Activated T-cell treated with anti-CD3 and anti-CD28 coated beads, Interleukin-2, amount 50 U/mL, for 24 hours (primary cell): ENCODE data around the gene PTPRH.
"Not testable (repeated sequence)": the region's sequence is repeated elsewhere in the genome, so short reads cannot be mapped to it uniquely, and the experiment has no call there.

ENCODE experiments used
- DNase-seq: peaks from one replicate; pipeline ENCODE4 v3.0.0-alpha.2; 2020
- H3K27ac Mint-ChIP-seq: 2 replicates; pipeline ENCODE4 v1.8.0; 2020; ENCODE audit warnings: mild to moderate bottlenecking, mixed read lengths
- H3K27me3 Mint-ChIP-seq: 2 replicates; pipeline ENCODE4 v1.8.0; 2020; ENCODE audit warnings: mixed read lengths
- H3K36me3 Mint-ChIP-seq: 2 replicates; pipeline ENCODE4 v1.8.0; 2020; ENCODE audit warnings: low read depth, mixed read lengths
- H3K4me1 Mint-ChIP-seq: 2 replicates; pipeline ENCODE4 v1.8.0; 2020; ENCODE audit warnings: low read depth, mixed read lengths
- H3K4me3 Mint-ChIP-seq: 2 replicates; pipeline ENCODE4 v1.8.0; 2020; ENCODE audit warnings: mild to moderate bottlenecking, moderate library complexity, mixed read lengths
- H3K9me3 Mint-ChIP-seq: 2 replicates; pipeline ENCODE4 v1.8.0; 2020; ENCODE audit warnings: mixed read lengths

Gene PTPRH

GRCh38 chr19:55223291-55224037 is 14.2 kb upstream of the PTPRH start:
- Mint-ChIP-seq H3K36me3 (peaks cover 70% of the 10 kb centered on the region), H3K27me3 (no peaks in the 10 kb centered on the region), H3K4me3 (no peak overlapping the region), H3K27ac (peak overlapping the region; percentile 11), H3K4me1 (peaks cover 2% of the 10 kb centered on the region), H3K9me3 (peaks cover 2% of the 10 kb centered on the region)
- DNase-seq = no peak

GRCh38 chr19:55220525-55220924 is 11.2 kb upstream of the PTPRH start:
- no peak overlapping the region for H3K27ac Mint-ChIP-seq
- H3K9me3 Mint-ChIP-seq = peaks cover 5% of the 10 kb centered on the region
- H3K4me1 Mint-ChIP-seq = peaks cover 16% of the 10 kb centered on the region
- no peak overlapping the region for H3K4me3 Mint-ChIP-seq
- DNase-seq = no peak
- H3K36me3 Mint-ChIP-seq = peaks cover 42% of the 10 kb centered on the region
- peaks cover 12% of the 10 kb centered on the region for H3K27me3 Mint-ChIP-seq

GRCh38 chr19:55216461-55217198 is 7.3 kb upstream of the PTPRH start:
- peak overlapping the region; percentile 51 for H3K4me3 Mint-ChIP-seq
- peaks cover 38% of the 10 kb centered on the region for H3K27me3 Mint-ChIP-seq
- peak; percentile 63 for DNase-seq
- peaks cover 16% of the 10 kb centered on the region for H3K4me1 Mint-ChIP-seq
- peaks cover 14% of the 10 kb centered on the region for H3K36me3 Mint-ChIP-seq
- peaks cover 11% of the 10 kb centered on the region for H3K9me3 Mint-ChIP-seq
- H3K27ac Mint-ChIP-seq = peak overlapping the region; percentile 79

- Mint-ChIP-seq H3K36me3 (no peaks in the 10 kb centered on the region), H3K4me1 (peaks cover 14% of the 10 kb centered on the region), H3K27ac (no peak overlapping the region), H3K27me3 (peaks cover 49% of the 10 kb centered on the region), H3K4me3 (no peak overlapping the region), H3K9me3 (peaks cover 10% of the 10 kb centered on the region)
- no peak for DNase-seq
These were observed 4.2 kb upstream of the PTPRH start for GRCh38 chr19:55213547-55213946.

GRCh38 chr19:55212447-55212846 is 3.1 kb upstream of the PTPRH start:
- Mint-ChIP-seq H3K4me1 (peaks cover 12% of the 10 kb centered on the region), H3K36me3 (no peaks in the 10 kb centered on the region), H3K4me3 (no peak overlapping the region), H3K27ac (no peak overlapping the region), H3K9me3 (peaks cover 10% of the 10 kb centered on the region), H3K27me3 (peaks cover 49% of the 10 kb centered on the region)
- peak; percentile 60 for DNase-seq

GRCh38 chr19:55209693-55210472 is 582 bp upstream of the PTPRH start:
- H3K36me3 Mint-ChIP-seq = no peaks in the 10 kb centered on the region
- H3K9me3 Mint-ChIP-seq = peaks cover 6% of the 10 kb centered on the region
- peaks cover 4% of the 10 kb centered on the region for H3K4me1 Mint-ChIP-seq
- no peak overlapping the region for H3K27ac Mint-ChIP-seq
- no peak overlapping the region for H3K4me3 Mint-ChIP-seq
- no peak for DNase-seq
- H3K27me3 Mint-ChIP-seq = peaks cover 53% of the 10 kb centered on the region

- peak; percentile 65 for DNase-seq
- H3K4me3 Mint-ChIP-seq = no peak overlapping the region
- H3K4me1 Mint-ChIP-seq = peaks cover 4% of the 10 kb centered on the region
- H3K36me3 Mint-ChIP-seq = no peaks in the 10 kb centered on the region
- no peaks in the 10 kb centered on the region for H3K9me3 Mint-ChIP-seq
- peak overlapping the region; percentile 58 for H3K27ac Mint-ChIP-seq
- peaks cover 52% of the 10 kb centered on the region for H3K27me3 Mint-ChIP-seq
These were observed 2.4 kb downstream of the PTPRH start for GRCh38 chr19:55206664-55207500.

GRCh38 chr19:55202199-55202598 is 7.1 kb downstream of the PTPRH start:
- DNase-seq, H3K9me3 Mint-ChIP-seq, H3K27ac Mint-ChIP-seq, H3K4me1 Mint-ChIP-seq, H3K36me3 Mint-ChIP-seq, H3K4me3 Mint-ChIP-seq: not testable (repeated sequence)
- H3K27me3 Mint-ChIP-seq = peaks cover 64% of the 10 kb centered on the region

GRCh38 chr19:55199620-55200204 is 9.6 kb downstream of the PTPRH start:
- Mint-ChIP-seq H3K9me3 (no peaks in the 10 kb centered on the region), H3K4me3 (no peak overlapping the region), H3K36me3 (no peaks in the 10 kb centered on the region), H3K4me1 (no peaks in the 10 kb centered on the region), H3K27me3 (peaks cover 43% of the 10 kb centered on the region), H3K27ac (no peak overlapping the region)
- DNase-seq = no peak

GRCh38 chr19:55198651-55199050 is 10.7 kb downstream of the PTPRH start:
- H3K36me3 Mint-ChIP-seq = no peaks in the 10 kb centered on the region
- H3K4me1 Mint-ChIP-seq = no peaks in the 10 kb centered on the region
- DNase-seq = no peak
- H3K27ac Mint-ChIP-seq = no peak overlapping the region
- peaks cover 37% of the 10 kb centered on the region for H3K27me3 Mint-ChIP-seq
- no peaks in the 10 kb centered on the region for H3K9me3 Mint-ChIP-seq
- no peak overlapping the region for H3K4me3 Mint-ChIP-seq

- no peak overlapping the region for H3K27ac Mint-ChIP-seq
These were observed 11.8 kb downstream of the PTPRH start for GRCh38 chr19:55197528-55197927.

GRCh38 chr19:55196803-55197202 is 12.5 kb downstream of the PTPRH start:
- Mint-ChIP-seq H3K27me3 (peaks cover 33% of the 10 kb centered on the region), H3K4me3 (no peak overlapping the region), H3K9me3 (no peaks in the 10 kb centered on the region), H3K27ac (no peak overlapping the region), H3K4me1 (no peaks in the 10 kb centered on the region), H3K36me3 (no peaks in the 10 kb centered on the region)
- no peak for DNase-seq

More at GRCh38 chr19:55197528-55197927, 11.8 kb downstream of the PTPRH start:
- Mint-ChIP-seq H3K4me3 (no peak overlapping the region), H3K9me3 (no peaks in the 10 kb centered on the region), H3K27me3 (peaks cover 37% of the 10 kb centered on the region), H3K36me3 (no peaks in the 10 kb centered on the region), H3K4me1 (no peaks in the 10 kb centered on the region)
- no peak for DNase-seq

GRCh38 chr19:55193481-55193880 is 15.8 kb downstream of the PTPRH start:
- no peak overlapping the region for H3K4me3 Mint-ChIP-seq
- peaks cover 4% of the 10 kb centered on the region for H3K4me1 Mint-ChIP-seq
- H3K36me3 Mint-ChIP-seq = no peaks in the 10 kb centered on the region
- H3K9me3 Mint-ChIP-seq = no peaks in the 10 kb centered on the region
- peaks cover 26% of the 10 kb centered on the region for H3K27me3 Mint-ChIP-seq
- no peak for DNase-seq
- H3K27ac Mint-ChIP-seq = no peak overlapping the region
